Astrocyte of the cerebellum (primary cell): ENCODE results near the gene GMPR.

Source experiments
- DNase-seq: peaks from one replicate; pipeline ENCODE4 v3.0.0-alpha.2; 2011; ENCODE audit warnings: low read depth
- H3K4me3 ChIP-seq: 2 replicates; pipeline ENCODE4 v1.5.1; 2011; ENCODE audit warnings: mild to moderate bottlenecking, low read depth, low read length, moderate library complexity
- CTCF ChIP-seq: IDR thresholded peaks from 2 replicates; pipeline ENCODE4 v1.5.1; 2012; ENCODE audit warnings: low read length, low read depth, moderate library complexity, mild to moderate bottlenecking; ENCODE audit errors: missing control alignments
- in situ Hi-C: cut with HindIII; loops from 2 replicates; pipeline ENCODE4 v1.10.0; 2017; ENCODE audit warnings: low sequenced_read_pairs

The GMPR gene

GRCh38 chr6:16238057-16238962, at the start of gene GMPR:
Gene GMPR (plus strand): TSS chr6:16238587. CDS start chr6:16238694, 107 bp downstream.
- H3K4me3 ChIP-seq, result peak within 1 kb of the TSS; percentile 57
- in situ Hi-C loops, result no loop called here
- TF ChIP-seq CTCF, result no peak
- no peak for DNase-seq

GRCh38 chr6:16190214-16190613, 48.2 kb upstream of the GMPR start:
- no peak for DNase-seq
- no peak overlapping the region for H3K4me3 ChIP-seq
- TF ChIP-seq CTCF, result no peak
- in situ Hi-C loops, result loop anchor here (25.0 kb wide), 1 partner anchor 503 kb away; no protein-coding TSS in a partner anchor

- in situ Hi-C loops, result loop anchor here (25.0 kb wide), 1 partner anchor 509 kb away; no protein-coding TSS in a partner anchor
- no peak for DNase-seq
- TF ChIP-seq CTCF, result no peak
- H3K4me3 ChIP-seq, result no peak overlapping the region
Observed at GRCh38 chr6:16196260-16196983, 42.0 kb upstream of the GMPR start.

- in situ Hi-C loops, result loop anchor here (25.0 kb wide), 1 partner anchor 510 kb away; no protein-coding TSS in a partner anchor
- no peak for DNase-seq
- no peak overlapping the region for H3K4me3 ChIP-seq
- no peak for TF ChIP-seq CTCF
Observed at GRCh38 chr6:16196984-16197546, 41.3 kb upstream of the GMPR start.

GRCh38 chr6:16198061-16198705, 40.2 kb upstream of the GMPR start:
- DNase-seq, result no peak
- no peak overlapping the region for H3K4me3 ChIP-seq
- in situ Hi-C loops, result loop anchor here (25.0 kb wide), 1 partner anchor 511 kb away; no protein-coding TSS in a partner anchor
- TF ChIP-seq CTCF, result no peak

- in situ Hi-C loops, result loop anchor here (25.0 kb wide), 1 partner anchor 513 kb away; no protein-coding TSS in a partner anchor
- no peak for DNase-seq
Observed at GRCh38 chr6:16199804-16200203, 38.6 kb upstream of the GMPR start.

More at GRCh38 chr6:16199804-16200203, 38.6 kb upstream of the GMPR start:
- TF ChIP-seq CTCF, result no peak
- H3K4me3 ChIP-seq, result no peak overlapping the region
